ENCODE data around the gene HLA-E. TPM values are rescaled to one million over a fixed set of nuclear protein-coding genes. Genes with fewer than 3 reads are reported as not detected.
A peak's percentile ranks its signal among the peaks of the same experiment; 100 is the strongest.
"Not testable (repeated sequence)": the region's sequence is repeated elsewhere in the genome, so short reads cannot be mapped to it uniquely, and the experiment has no call there.

Gene HLA-E
- total RNA-seq, 1 donor from 2014 or later: 1,028 TPM

DNA sequence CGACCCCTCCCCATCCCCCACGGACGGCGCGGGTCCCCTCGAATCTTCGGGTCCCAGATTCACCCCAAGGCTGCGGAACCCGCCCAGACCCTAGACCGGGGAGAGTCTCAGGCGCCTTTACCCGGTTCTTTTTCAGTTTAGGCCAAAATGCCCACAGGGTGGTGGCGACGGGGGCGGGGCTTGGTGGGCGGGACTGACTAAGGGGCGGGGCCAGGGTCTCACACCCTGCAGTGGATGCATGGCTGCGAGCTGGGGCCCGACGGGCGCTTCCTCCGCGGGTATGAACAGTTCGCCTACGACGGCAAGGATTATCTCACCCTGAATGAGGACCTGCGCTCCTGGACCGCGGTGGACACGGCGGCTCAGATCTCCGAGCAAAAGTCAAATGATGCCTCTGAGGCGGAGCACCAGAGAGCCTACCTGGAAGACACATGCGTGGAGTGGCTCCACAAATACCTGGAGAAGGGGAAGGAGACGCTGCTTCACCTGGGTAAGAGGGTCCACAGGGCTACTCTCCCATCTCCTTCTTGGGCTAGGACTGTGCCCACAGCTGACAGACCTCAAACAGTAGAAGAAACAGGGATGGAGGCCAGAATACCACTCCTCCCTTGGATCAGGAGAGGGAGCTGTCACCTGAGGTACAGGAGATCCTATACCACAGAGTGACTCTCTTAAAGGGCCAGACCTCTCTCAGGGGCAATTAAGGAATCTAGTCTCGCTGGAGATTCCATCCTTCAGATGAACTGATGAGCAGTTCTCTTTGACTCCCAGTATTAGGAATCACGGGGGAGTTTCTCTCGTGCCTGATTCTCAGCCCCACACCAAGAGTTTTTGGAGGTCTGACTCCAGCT, 942 bp downstream of the HLA-E start:
- peaks cover 34% of the 10 kb centered on the region for H3K4me1 ChIP-seq
- ATAC-seq (peak; percentile 87), DNase-seq (peak; percentile 89)
- no peaks in the 10 kb centered on the region for H3K27me3 ChIP-seq
- TF ChIP-seq CTCF (IDR thresholded peaks at IDR 0.05): no peak
- peak overlapping the region; percentile 93 for H3K4me3 ChIP-seq
- peaks cover 45% of the 10 kb centered on the region for H3K36me3 ChIP-seq
- intact Hi-C loops (cut with DNase I): loop anchor here (5.0 kb wide), 1 partner anchor 42 kb away; no protein-coding TSS in a partner anchor
- peak overlapping the region; percentile 97 for H3K27ac ChIP-seq
- no peaks in the 10 kb centered on the region for H3K9me3 ChIP-seq

DNA sequence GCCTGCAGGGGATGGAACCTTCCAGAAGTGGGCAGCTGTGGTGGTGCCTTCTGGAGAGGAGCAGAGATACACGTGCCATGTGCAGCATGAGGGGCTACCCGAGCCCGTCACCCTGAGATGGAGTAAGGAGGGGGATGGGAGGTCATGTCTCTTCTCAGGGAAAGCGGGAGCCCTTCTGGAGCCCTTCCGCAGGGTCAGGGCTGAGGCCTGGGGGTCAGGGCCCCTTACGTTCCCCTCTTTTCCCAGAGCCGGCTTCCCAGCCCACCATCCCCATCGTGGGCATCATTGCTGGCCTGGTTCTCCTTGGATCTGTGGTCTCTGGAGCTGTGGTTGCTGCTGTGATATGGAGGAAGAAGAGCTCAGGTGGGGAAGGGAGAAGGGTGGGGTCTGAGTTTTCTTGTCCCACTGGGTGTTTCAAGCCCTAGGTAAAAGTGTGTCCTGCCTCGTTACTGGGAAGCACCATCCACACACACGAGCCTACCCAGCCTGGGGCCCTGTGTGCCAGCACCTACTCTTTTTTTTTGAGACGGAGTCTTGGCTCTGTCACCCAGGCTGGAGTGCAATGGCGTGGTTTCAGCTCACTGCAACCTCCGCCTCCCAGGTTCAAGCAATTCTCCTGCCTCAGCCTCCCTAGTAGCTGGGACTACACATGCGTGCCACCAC, 2.1 kb downstream of the HLA-E start:
- H3K36me3 ChIP-seq: peaks cover 45% of the 10 kb centered on the region
- intact Hi-C loops (cut with DNase I): loop anchor here (5.0 kb wide), 1 partner anchor 41 kb away; no protein-coding TSS in a partner anchor
- not testable (repeated sequence) for H3K27me3 ChIP-seq, DNase-seq, H3K9me3 ChIP-seq, ATAC-seq
- H3K4me3 ChIP-seq: peak overlapping the region; percentile 93
- H3K27ac ChIP-seq: peak overlapping the region; percentile 97
- H3K4me1 ChIP-seq: peaks cover 38% of the 10 kb centered on the region

- DNase-seq (no peak), ATAC-seq (no peak)
- TF ChIP-seq CTCF (IDR thresholded peaks at IDR 0.05): no peak
- intact Hi-C loops (cut with DNase I): loop anchor here (5.0 kb wide), 1 partner anchor 40 kb away; no protein-coding TSS in a partner anchor
- Histone ChIP-seq H3K27me3 (no peaks in the 10 kb centered on the region), H3K36me3 (peaks cover 45% of the 10 kb centered on the region), H3K4me1 (peaks cover 45% of the 10 kb centered on the region), H3K9me3 (no peaks in the 10 kb centered on the region), H3K27ac (peak overlapping the region; percentile 68), H3K4me3 (peak overlapping the region; percentile 93)
Observed at GRCh38 chr6:30491991-30492952, 3.0 kb downstream of the HLA-E start.

GRCh38 chr6:30493643-30494250, 4.4 kb downstream of the HLA-E start:
- peak overlapping the region; percentile 47 for H3K27ac ChIP-seq
- intact Hi-C loops (cut with DNase I): loop anchor here (5.0 kb wide), 1 partner anchor 39 kb away; no protein-coding TSS in a partner anchor
- TF ChIP-seq CTCF (IDR thresholded peaks at IDR 0.05): peak; percentile 10
- H3K4me3 ChIP-seq: peak overlapping the region; percentile 93
- H3K9me3 ChIP-seq: no peaks in the 10 kb centered on the region
- peaks cover 45% of the 10 kb centered on the region for H3K4me1 ChIP-seq
- H3K36me3 ChIP-seq: peaks cover 45% of the 10 kb centered on the region
- ATAC-seq (no peak), DNase-seq (no peak)
- no peaks in the 10 kb centered on the region for H3K27me3 ChIP-seq

- TF ChIP-seq CTCF (IDR thresholded peaks at IDR 0.05): no peak
- H3K36me3 ChIP-seq: peaks cover 45% of the 10 kb centered on the region
- H3K4me1 ChIP-seq: peaks cover 45% of the 10 kb centered on the region
- H3K4me3 ChIP-seq: peak overlapping the region; percentile 93
- no peaks in the 10 kb centered on the region for H3K27me3 ChIP-seq
- H3K27ac ChIP-seq: peak overlapping the region; percentile 47
- intact Hi-C loops (cut with DNase I): loop anchor here (5.0 kb wide), 1 partner anchor 38 kb away; no protein-coding TSS in a partner anchor
- H3K9me3 ChIP-seq: no peaks in the 10 kb centered on the region
- ATAC-seq (no peak), DNase-seq (no peak)
Observed at GRCh38 chr6:30494291-30494861, 5.1 kb downstream of the HLA-E start.

DNA sequence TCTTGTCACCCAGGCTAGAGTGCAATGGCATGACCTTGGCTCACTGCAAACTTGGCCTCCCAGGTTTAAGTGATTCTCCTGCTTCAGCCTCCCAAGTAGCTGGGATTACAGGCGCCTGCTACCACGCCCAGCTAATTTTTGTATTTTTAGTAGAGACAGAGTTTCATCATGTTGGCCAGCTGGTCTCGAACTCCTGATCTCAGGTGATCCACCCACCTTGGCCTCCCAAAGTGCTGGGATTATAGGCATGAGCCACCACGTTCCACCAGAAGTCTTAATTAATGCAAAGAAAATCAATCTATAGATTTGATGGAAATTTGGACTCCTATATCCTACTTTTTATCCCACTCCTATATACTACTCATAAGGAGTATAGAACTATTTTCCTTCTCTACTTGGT, 5.8 kb downstream of the HLA-E start:
- H3K27me3 ChIP-seq; ATAC-seq; H3K4me3 ChIP-seq; DNase-seq; H3K9me3 ChIP-seq; intact Hi-C loops (cut with DNase I): not testable (repeated sequence)
- peaks cover 45% of the 10 kb centered on the region for H3K4me1 ChIP-seq
- H3K27ac ChIP-seq: peak overlapping the region; percentile 47
- peaks cover 45% of the 10 kb centered on the region for H3K36me3 ChIP-seq

Data from upper lobe of right lung (tissue), 1 donor.